Suprapubic skin (tissue), 4 donors: ENCODE results near the gene EXOC6.

Experiments
- EP300 ChIP-seq: sonication (generic); formaldehyde crosslinking; IDR thresholded peaks from one replicate; pipeline ENCODE4 v1.6.1; 2017; ENCODE audit warnings: antibody characterized with exemption
- POLR2A ChIP-seq, 2 donors: fragments of 450-650 bp; IDR thresholded peaks; one replicate each; pipeline ENCODE4 v1.6.1; 2017; ENCODE audit warnings: antibody characterized with exemption in 2 of 2, mild to moderate bottlenecking in 2 of 2, moderate library complexity in 2 of 2
- POLR2AphosphoS5 ChIP-seq, 3 donors: sonication (generic); formaldehyde crosslinking; IDR thresholded peaks; one replicate each; pipeline ENCODE4 v1.6.1; 2017; ENCODE audit warnings: antibody characterized with exemption in 3 of 3
- TF ChIP-seq, protein P1 (sequence below), 2 donors: fragments of 200-600 bp in 1 of 2; fragments of 450-650 bp in 1 of 2; sonication (generic) in 1 of 2; IDR thresholded peaks; one replicate each; pipeline ENCODE4 v1.5.1; 2016 to 2019; ENCODE audit warnings: antibody characterized with exemption in 2 of 2, mild to moderate bottlenecking in 1 of 2, moderate library complexity in 1 of 2

GRCh38 chr10:93015722-93016121, 167.4 kb downstream of the EXOC6 start:
- no peak for TF ChIP-seq POLR2AphosphoS5 (IDR thresholded peaks at IDR 0.05)
- TF ChIP-seq, protein P1, sequence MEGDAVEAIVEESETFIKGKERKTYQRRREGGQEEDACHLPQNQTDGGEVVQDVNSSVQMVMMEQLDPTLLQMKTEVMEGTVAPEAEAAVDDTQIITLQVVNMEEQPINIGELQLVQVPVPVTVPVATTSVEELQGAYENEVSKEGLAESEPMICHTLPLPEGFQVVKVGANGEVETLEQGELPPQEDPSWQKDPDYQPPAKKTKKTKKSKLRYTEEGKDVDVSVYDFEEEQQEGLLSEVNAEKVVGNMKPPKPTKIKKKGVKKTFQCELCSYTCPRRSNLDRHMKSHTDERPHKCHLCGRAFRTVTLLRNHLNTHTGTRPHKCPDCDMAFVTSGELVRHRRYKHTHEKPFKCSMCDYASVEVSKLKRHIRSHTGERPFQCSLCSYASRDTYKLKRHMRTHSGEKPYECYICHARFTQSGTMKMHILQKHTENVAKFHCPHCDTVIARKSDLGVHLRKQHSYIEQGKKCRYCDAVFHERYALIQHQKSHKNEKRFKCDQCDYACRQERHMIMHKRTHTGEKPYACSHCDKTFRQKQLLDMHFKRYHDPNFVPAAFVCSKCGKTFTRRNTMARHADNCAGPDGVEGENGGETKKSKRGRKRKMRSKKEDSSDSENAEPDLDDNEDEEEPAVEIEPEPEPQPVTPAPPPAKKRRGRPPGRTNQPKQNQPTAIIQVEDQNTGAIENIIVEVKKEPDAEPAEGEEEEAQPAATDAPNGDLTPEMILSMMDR (IDR thresholded peaks at IDR 0.05), result no peak
- TF ChIP-seq EP300, result no peak
- TF ChIP-seq POLR2A (IDR thresholded peaks at IDR 0.05), result no peak
